GM18868 (cell line): ENCODE measurements around the gene ST3GAL5.

Experiments used
- ATAC-seq: cut with Tn5 transposase; IDR thresholded peaks from one replicate; pipeline ENCODE4 v1.9.1; 2021; ENCODE audit warnings: mild to moderate bottlenecking, moderate library complexity; ENCODE audit not compliant: unreplicated experiment

Gene ST3GAL5

GRCh38 chr2:85917887-85918795 lies 29.4 kb upstream of the ST3GAL5 start:
- no peak for ATAC-seq

GRCh38 chr2:85915606-85916303 lies 27.0 kb upstream of the ST3GAL5 start:
- ATAC-seq, result no peak

GRCh38 chr2:85914922-85915321 lies 26.1 kb upstream of the ST3GAL5 start:
- ATAC-seq, result no peak

- ATAC-seq, result no peak
Observed at GRCh38 chr2:85913884-85914881, 25.4 kb upstream of the ST3GAL5 start.

- no peak for ATAC-seq
Observed at GRCh38 chr2:85911814-85912692, 23.3 kb upstream of the ST3GAL5 start.

GRCh38 chr2:85911097-85911496 lies 22.3 kb upstream of the ST3GAL5 start:
- no peak for ATAC-seq

GRCh38 chr2:85909005-85909404 lies 20.2 kb upstream of the ST3GAL5 start:
- ATAC-seq, result no peak

- no peak for ATAC-seq
Observed at GRCh38 chr2:85908506-85908905, 19.7 kb upstream of the ST3GAL5 start.

- no peak for ATAC-seq
Observed at GRCh38 chr2:85907671-85908157, 18.9 kb upstream of the ST3GAL5 start.

GRCh38 chr2:85906748-85907147 lies 18.0 kb upstream of the ST3GAL5 start:
- ATAC-seq, result no peak

- no peak for ATAC-seq
Observed at GRCh38 chr2:85905891-85906290, 17.1 kb upstream of the ST3GAL5 start.

GRCh38 chr2:85905187-85905666 lies 16.4 kb upstream of the ST3GAL5 start:
- ATAC-seq, result no peak

- no peak for ATAC-seq
Observed at GRCh38 chr2:85903849-85904248, 15.1 kb upstream of the ST3GAL5 start.

- ATAC-seq, result no peak
Observed at GRCh38 chr2:85902496-85902895, 13.7 kb upstream of the ST3GAL5 start.

- ATAC-seq, result no peak
Observed at GRCh38 chr2:85901155-85901554, 12.4 kb upstream of the ST3GAL5 start.

- no peak for ATAC-seq
Observed at GRCh38 chr2:85900366-85900765, 11.6 kb upstream of the ST3GAL5 start.

- ATAC-seq, result no peak
Observed at GRCh38 chr2:85899849-85900248, 11.1 kb upstream of the ST3GAL5 start.

GRCh38 chr2:85899284-85899683 lies 10.5 kb upstream of the ST3GAL5 start:
- ATAC-seq, result no peak

GRCh38 chr2:85898881-85899280 lies 10.1 kb upstream of the ST3GAL5 start:
- no peak for ATAC-seq
